ENCODE results near the gene FOCAD. TPM values are rescaled to one million over a fixed set of nuclear protein-coding genes. Genes with fewer than 3 reads are reported as not detected.

The FOCAD gene
- total and polyA plus RNA-seq, 10 of the 15 experiments (the other 5 are each of a cell fraction or from before 2014, with no cell fraction given), result 13.7 to 93.0 (median 41.8) TPM

DNA sequence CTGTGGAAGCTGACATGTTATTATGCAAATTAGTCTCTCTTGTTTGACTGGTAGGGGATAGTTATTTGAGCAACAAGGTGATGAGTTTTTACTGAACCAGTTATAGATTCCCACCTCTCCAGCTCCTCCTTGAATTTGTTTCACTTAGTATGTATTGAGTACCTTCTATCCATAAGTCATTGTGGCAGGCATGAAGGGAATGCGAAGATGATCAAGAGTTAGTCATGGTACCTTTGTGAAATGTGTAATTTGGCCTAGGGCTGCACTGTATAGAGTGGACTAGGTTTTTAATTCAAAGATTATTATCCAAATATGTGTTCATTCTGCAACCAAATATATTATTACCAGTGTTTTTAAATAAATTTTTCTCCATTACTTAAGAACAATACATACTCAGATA is 237.3 kb downstream of the FOCAD start (continued):
- TF ChIP-seq, protein P1, sequence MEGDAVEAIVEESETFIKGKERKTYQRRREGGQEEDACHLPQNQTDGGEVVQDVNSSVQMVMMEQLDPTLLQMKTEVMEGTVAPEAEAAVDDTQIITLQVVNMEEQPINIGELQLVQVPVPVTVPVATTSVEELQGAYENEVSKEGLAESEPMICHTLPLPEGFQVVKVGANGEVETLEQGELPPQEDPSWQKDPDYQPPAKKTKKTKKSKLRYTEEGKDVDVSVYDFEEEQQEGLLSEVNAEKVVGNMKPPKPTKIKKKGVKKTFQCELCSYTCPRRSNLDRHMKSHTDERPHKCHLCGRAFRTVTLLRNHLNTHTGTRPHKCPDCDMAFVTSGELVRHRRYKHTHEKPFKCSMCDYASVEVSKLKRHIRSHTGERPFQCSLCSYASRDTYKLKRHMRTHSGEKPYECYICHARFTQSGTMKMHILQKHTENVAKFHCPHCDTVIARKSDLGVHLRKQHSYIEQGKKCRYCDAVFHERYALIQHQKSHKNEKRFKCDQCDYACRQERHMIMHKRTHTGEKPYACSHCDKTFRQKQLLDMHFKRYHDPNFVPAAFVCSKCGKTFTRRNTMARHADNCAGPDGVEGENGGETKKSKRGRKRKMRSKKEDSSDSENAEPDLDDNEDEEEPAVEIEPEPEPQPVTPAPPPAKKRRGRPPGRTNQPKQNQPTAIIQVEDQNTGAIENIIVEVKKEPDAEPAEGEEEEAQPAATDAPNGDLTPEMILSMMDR (IDR thresholded peaks at IDR 0.05 in 2 of 3, conservative IDR thresholded peaks at IDR 0.05 in 1 of 3; ENCODE audit: control insufficient read depth in 2 of 3, extremely low read depth in 1 of 3, insufficient read depth in 1 of 3, low read depth in 3 of 3, low read length in 3 of 3), result no peak
- TF ChIP-seq ESRRA (IDR thresholded peaks at IDR 0.05; ENCODE audit: low read length) (no peak), CHD1 (IDR thresholded peaks at IDR 0.05; ENCODE audit: low read depth, low read length) (no peak), CBX3 (IDR thresholded peaks at IDR 0.05; ENCODE audit: borderline replicate concordance, low read depth) (no peak), ZBTB40 (IDR thresholded peaks at IDR 0.05; ENCODE audit: borderline replicate concordance) (no peak), FOXK2 (IDR thresholded peaks at IDR 0.05) (no peak), BCL11A (IDR thresholded peaks at IDR 0.05; ENCODE audit: low read depth, low read length) (no peak), GATAD2B (conservative IDR thresholded peaks at IDR 0.05; ENCODE audit: low read depth) (no peak), ZNF24 (IDR thresholded peaks at IDR 0.05) (no peak), CHD2 (IDR thresholded peaks at IDR 0.05; ENCODE audit: borderline replicate concordance, low read depth, low read length) (no peak)
- TF ChIP-seq, protein P2, sequence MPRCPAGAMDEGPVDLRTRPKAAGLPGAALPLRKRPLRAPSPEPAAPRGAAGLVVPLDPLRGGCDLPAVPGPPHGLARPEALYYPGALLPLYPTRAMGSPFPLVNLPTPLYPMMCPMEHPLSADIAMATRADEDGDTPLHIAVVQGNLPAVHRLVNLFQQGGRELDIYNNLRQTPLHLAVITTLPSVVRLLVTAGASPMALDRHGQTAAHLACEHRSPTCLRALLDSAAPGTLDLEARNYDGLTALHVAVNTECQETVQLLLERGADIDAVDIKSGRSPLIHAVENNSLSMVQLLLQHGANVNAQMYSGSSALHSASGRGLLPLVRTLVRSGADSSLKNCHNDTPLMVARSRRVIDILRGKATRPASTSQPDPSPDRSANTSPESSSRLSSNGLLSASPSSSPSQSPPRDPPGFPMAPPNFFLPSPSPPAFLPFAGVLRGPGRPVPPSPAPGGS (IDR thresholded peaks at IDR 0.05; ENCODE audit: borderline replicate concordance, insufficient read depth, low read depth, low read length, poor library complexity, severe bottlenecking), result no peak
